K562 (cell line): ENCODE results near the gene RBM28. TPM values are rescaled to one million over a fixed set of nuclear protein-coding genes. Genes with fewer than 3 reads are reported as not detected.
A peak's percentile ranks its signal among the peaks of the same experiment; 100 is the strongest.

Source experiments
- ATAC-seq: fragments of 200-7000 bp; cut with Tn5 transposase; 3 replicates; pipeline ENCODE4 v1.9.1; 2020; ENCODE audit warnings: moderate library complexity
- BruUV-seq: library from RNA; stranded (reverse); fragments of 400-500 nt; replicated peaks from 2 replicates; lab custom pipeline; 2021; lab: Mats Ljungman, UMichigan
- CTCF ChIA-PET: fragments of 300-600 bp; formaldehyde crosslinking; extraction: SDS; loops from one replicate; lab custom pipeline; 2021; ENCODE audit warnings: low intra/inter-chr PET ratio; lab: Yijun Ruan, JAX
- POLR2A ChIA-PET: fragments of 300-600, 350-650 bp; sonication (Branson Sonifier 250); formaldehyde crosslinking; extraction: SDS; loops from one replicate; lab custom pipeline; 2021; ENCODE audit warnings: antibody characterized with exemption, inconsistent platforms; lab: Yijun Ruan, JAX
- DNase-seq, 4 experiments: peaks; one replicate each; pipeline versions ENCODE4 v3.0.0 to v3.0.0-alpha.2; 2011 to 2018; ENCODE audit warnings: low spot score in 3 of 4, mixed read lengths in 3 of 4; ENCODE audit errors: extremely low read depth in 1 of 4
- FAIRE-seq: peaks from 2 replicates; lab custom pipeline; 2011; peaks lifted over from hg19 to GRCh38; lab: Jason Lieb, UNC
- H2AFZ ChIP-seq: 2 replicates; pipeline ENCODE4 v1.6.0; 2011; ENCODE audit warnings: low read depth, low read length, control low read depth, inconsistent platforms
- H3K27ac ChIP-seq: fragments of 200-600 bp; 3 replicates; pipeline ENCODE4 v1.8.0; 2011; ENCODE audit warnings: low read depth, mild to moderate bottlenecking, control low read depth, inconsistent platforms, low read length, moderate library complexity, mixed read lengths; ENCODE audit errors: extremely low read depth
- H3K27me3 ChIP-seq, 2 experiments: fragments of 300-600 bp in 1 of 2; 2 replicates in 1 of 2; 3 replicates in 1 of 2; pipeline versions ENCODE4 v1.6.0 to v1.8.0; 2011; ENCODE audit warnings: inconsistent platforms in 2 of 2, low read length in 2 of 2, mild to moderate bottlenecking in 1 of 2, mixed read lengths in 1 of 2, moderate library complexity in 1 of 2; ENCODE audit not compliant: control insufficient read depth in 2 of 2, insufficient read depth in 2 of 2
- H3K36me3 ChIP-seq: fragments of 300-600 bp; 3 replicates; pipeline ENCODE4 v1.8.0; 2011; ENCODE audit warnings: mild to moderate bottlenecking, low read length, inconsistent platforms; ENCODE audit not compliant: control insufficient read depth, insufficient read depth
- H3K4me1 ChIP-seq, 2 experiments: fragments of 200-600 bp in 1 of 2; replicated peaks in 1 of 2; 2 replicates in 1 of 2; 3 replicates in 1 of 2; pipeline versions ENCODE4 v1.5.1 to v1.8.0; 2011; ENCODE audit warnings: inconsistent platforms in 2 of 2, low read length in 2 of 2, mild to moderate bottlenecking in 1 of 2, mixed read lengths in 1 of 2, moderate library complexity in 1 of 2; ENCODE audit not compliant: control insufficient read depth in 2 of 2, insufficient read depth in 2 of 2
- H3K4me2 ChIP-seq: 2 replicates; pipeline ENCODE4 v1.6.1; 2011; ENCODE audit warnings: low read length, control low read depth, inconsistent platforms, mixed read lengths; ENCODE audit not compliant: insufficient read depth
- H3K4me3 ChIP-seq: fragments of 200-600 bp; sonication (generic), shearing (Covaris generic); 2 replicates; pipeline ENCODE4 v1.5.1; 2016; ENCODE audit warnings: control low read depth, inconsistent platforms
- H3K79me2 ChIP-seq: fragments of 200-600 bp; 3 replicates; pipeline ENCODE4 v1.8.0; 2011; ENCODE audit warnings: low read length, inconsistent platforms; ENCODE audit not compliant: control insufficient read depth, insufficient read depth
- H3K9ac ChIP-seq, 2 experiments: 2 replicates each; pipeline versions ENCODE4 v1.6.0 to v1.6.1; 2011; ENCODE audit warnings: low read depth in 2 of 2, low read length in 2 of 2, control low read depth in 1 of 2, inconsistent platforms in 1 of 2, mild to moderate bottlenecking in 1 of 2, mixed read lengths in 1 of 2; ENCODE audit not compliant: insufficient read depth in 1 of 2
- H3K9me1 ChIP-seq: one replicate; pipeline ENCODE4 v1.6.0; 2011; ENCODE audit warnings: inconsistent platforms, mild to moderate bottlenecking, low read length, moderate library complexity; ENCODE audit not compliant: control insufficient read depth, insufficient read depth
- H3K9me3 ChIP-seq: replicated peaks from 2 replicates; pipeline ENCODE4 v1.5.1; 2011; ENCODE audit warnings: low read depth, low read length, inconsistent platforms; ENCODE audit not compliant: control insufficient read depth, insufficient read depth
- H4K20me1 ChIP-seq: replicated peaks from 2 replicates; pipeline ENCODE4 v1.6.1; 2011; ENCODE audit warnings: low read length, inconsistent platforms, mixed read lengths; ENCODE audit not compliant: control insufficient read depth, insufficient read depth
- CBX5 ChIP-seq: IDR thresholded peaks from 2 replicates; pipeline ENCODE4 v1.6.1; 2014; ENCODE audit warnings: low read depth, borderline replicate concordance
- CTCF ChIP-seq, 3 experiments: IDR thresholded peaks in 2 of 3; conservative IDR thresholded peaks in 1 of 3; 2 replicates each; pipeline ENCODE4 v1.5.1; 2011 to 2012; ENCODE audit warnings: low read length in 3 of 3, mild to moderate bottlenecking in 3 of 3, control low read depth in 2 of 3, improper control_type of control experiment in 1 of 3, inconsistent platforms in 1 of 3, low read depth in 1 of 3, mixed read lengths in 1 of 3, moderate library complexity in 1 of 3; ENCODE audit not compliant: insufficient read depth in 2 of 3
- CTCFL ChIP-seq: IDR thresholded peaks from 2 replicates; pipeline ENCODE4 v1.6.1; 2011; ENCODE audit warnings: borderline replicate concordance, low read depth, mild to moderate bottlenecking, moderate library complexity, low read length; ENCODE audit not compliant: insufficient read depth, poor library complexity, severe bottlenecking
- EP300 ChIP-seq: IDR thresholded peaks from 2 replicates; pipeline ENCODE4 v1.6.1; 2012; ENCODE audit warnings: low read length, improper control_type of control experiment
- ETV5 ChIP-seq: sonication (generic); formaldehyde crosslinking; IDR thresholded peaks from 2 replicates; pipeline ENCODE4 v1.4.0; 2020; ENCODE audit warnings: low read depth, mild to moderate bottlenecking, missing genetic modification reagents
- GATA2 ChIP-seq: sonication (generic); formaldehyde crosslinking; IDR thresholded peaks from 2 replicates; pipeline ENCODE4 v1.4.0; 2020; ENCODE audit warnings: mild to moderate bottlenecking, missing genetic modification reagents
- KAT2B ChIP-seq: IDR thresholded peaks from one replicate; pipeline ENCODE4 v1.6.1; 2012; ENCODE audit warnings: low read depth, mild to moderate bottlenecking, control low read depth, inconsistent platforms, low read length, moderate library complexity
- MTA1 ChIP-seq: fragments of 450-650 bp; IDR thresholded peaks from 2 replicates; pipeline ENCODE4 v1.6.1; 2017; ENCODE audit warnings: borderline replicate concordance
- NRF1 ChIP-seq, 2 experiments: fragments of 450-650 bp; IDR thresholded peaks in 1 of 2; conservative IDR thresholded peaks in 1 of 2; 2 replicates each; pipeline ENCODE4 v1.6.1; 2014; ENCODE audit warnings: mild to moderate bottlenecking in 2 of 2
- OTX1 ChIP-seq: fragments of 450-650 bp; formaldehyde crosslinking; IDR thresholded peaks from 2 replicates; pipeline ENCODE4 v1.4.0; 2022; ENCODE audit warnings: mild to moderate bottlenecking
- RBM25 ChIP-seq: fragments of 200-400 bp; formaldehyde crosslinking; IDR thresholded peaks from 2 replicates; pipeline ENCODE4 v1.6.1; 2018; ENCODE audit warnings: low read length, low read depth, moderate library complexity; ENCODE audit not compliant: severe bottlenecking
- SAFB2 ChIP-seq: fragments of 200-400 bp; formaldehyde crosslinking; IDR thresholded peaks from 2 replicates; pipeline ENCODE4 v1.6.1; 2018; ENCODE audit warnings: borderline replicate concordance, low read length, low read depth, moderate library complexity; ENCODE audit not compliant: severe bottlenecking
- ZBTB7A ChIP-seq: IDR thresholded peaks from 2 replicates; pipeline ENCODE4 v1.6.1; 2011; ENCODE audit warnings: low read depth, mild to moderate bottlenecking, low read length, moderate library complexity, borderline replicate concordance; ENCODE audit not compliant: control insufficient read depth
- WGBS: fragments of 100-300 bp; shearing (Covaris generic); methylation state at CpG from one replicate; pipeline ENCODE4 v1.1.6; 2016; ENCODE audit warnings: low coverage, mixed read lengths; ENCODE audit not compliant: insufficient coverage; ENCODE audit errors: missing lambda C conversion rate; 5-methylcytosine and 5-hydroxymethylcytosine counted together
- in situ Hi-C: fragments of 300-500 bp; cut with MboI; formaldehyde crosslinking; loops from 4 replicates; pipeline ENCODE4 v1.15.0; 2018; ENCODE audit warnings: inconsistent platforms, mixed read lengths
- intact Hi-C: fragments of 100-400 bp; cut with micrococcal nuclease; formaldehyde crosslinking; loops from 2 replicates; pipeline ENCODE4 v1.14.2; 2022
- polyA plus RNA-seq, 8 experiments: library from polyadenylated mRNA; depleted of rRNA in 4 of 8; stranded (reverse) in 5 of 8; unstranded in 3 of 8; fragments of >200 nt; fragmentation: Nextera tagmentation in 2 of 8; fragmentation: Illumina TruSeq in 1 of 8; extraction: Ambion mirVana in 2 of 8; extraction: Trizol in 1 of 8; gene quantifications; 2 replicates each; pipeline versions ENCODE4 v1.2.1 to v1.2.3, GENCODE V29; 2011 to 2014; ENCODE audit warnings: inconsistent platforms in 1 of 8, missing spikeins in 1 of 8
- total RNA-seq, 7 experiments: library from RNA; depleted of rRNA in 6 of 7; stranded (reverse); fragments of >200 nt in 6 of 7; fragmentation: Illumina TruSeq in 2 of 7; extraction: Trizol in 2 of 7; gene quantifications; 2 replicates each; pipeline versions ENCODE4 v1.2.1 to v1.2.3, GENCODE V29; 2011 to 2021; ENCODE audit warnings: low replicate concordance in 1 of 7
- TF ChIP-seq, protein P1 (sequence below): fragments of 450-650 bp; formaldehyde crosslinking; IDR thresholded peaks from 2 replicates; pipeline ENCODE4 v1.4.0; 2022; ENCODE audit warnings: missing genetic modification characterization

RBM28 gene
- total and polyA plus RNA-seq, 9 of the 15 experiments (the other 6 are each of a cell fraction or from before 2014, with no cell fraction given): 65.8 to 213 (median 138) TPM

DNA sequence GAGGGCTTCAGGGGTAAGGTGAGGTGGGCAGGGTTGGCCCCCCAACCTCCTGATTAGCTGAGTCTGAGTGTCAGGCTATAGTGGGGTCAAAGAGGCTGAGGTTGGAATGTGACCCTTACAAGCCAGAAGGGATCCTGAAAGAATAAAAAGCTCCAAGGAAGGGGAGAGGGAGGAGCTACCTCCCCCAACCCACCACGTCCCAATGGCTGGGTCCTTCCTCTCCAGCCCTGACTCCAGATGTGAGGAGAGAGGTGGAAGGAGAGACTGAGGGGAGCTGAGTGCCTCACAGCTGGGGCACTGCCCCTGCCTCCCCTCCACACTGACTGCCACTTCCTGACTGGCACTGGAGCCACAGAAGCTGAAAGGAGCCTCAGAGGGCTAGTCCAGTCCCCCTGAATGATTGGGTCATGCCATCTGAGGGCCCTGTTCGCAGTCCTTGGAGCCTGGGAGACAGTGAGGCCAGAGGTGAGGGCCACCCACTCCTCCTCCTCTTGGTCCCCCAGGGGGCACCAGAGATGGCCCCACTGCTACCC is 45.4 kb upstream of the RBM28 start:
- in situ Hi-C loops (no loop called here), intact Hi-C loops (loop anchor here (10.0 kb wide), 1 partner anchor 154 kb away; no protein-coding TSS in a partner anchor)
- no peak for TF ChIP-seq RBM25
- peak; percentile 61; the same call in 1 of the 2 replicates for TF ChIP-seq ZBTB7A
- TF ChIP-seq NRF1 (conservative IDR thresholded peaks at IDR 0.05 in 1 of 2, IDR thresholded peaks at IDR 0.05 in 1 of 2): no peak
- TF ChIP-seq GATA2 (CRISPR knock-in tag): no peak
- no peak for TF ChIP-seq EP300
- no peak for TF ChIP-seq MTA1
- peak; percentile 16 to 33 (median 32); a peak in 4 of 6 replicates for TF ChIP-seq CTCF (IDR thresholded peaks at IDR 0.05 in 2 of 3, conservative IDR thresholded peaks at IDR 0.05 in 1 of 3; ENCODE audit: insufficient read depth in 2 of 3, low read depth in 1 of 3, low read length in 3 of 3)
- TF ChIP-seq KAT2B: no peak
- TF ChIP-seq CTCFL: peak; percentile 91
- TF ChIP-seq CBX5: no peak
- TF ChIP-seq SAFB2: no peak
- no peak for TF ChIP-seq ETV5
- TF ChIP-seq, protein P1, sequence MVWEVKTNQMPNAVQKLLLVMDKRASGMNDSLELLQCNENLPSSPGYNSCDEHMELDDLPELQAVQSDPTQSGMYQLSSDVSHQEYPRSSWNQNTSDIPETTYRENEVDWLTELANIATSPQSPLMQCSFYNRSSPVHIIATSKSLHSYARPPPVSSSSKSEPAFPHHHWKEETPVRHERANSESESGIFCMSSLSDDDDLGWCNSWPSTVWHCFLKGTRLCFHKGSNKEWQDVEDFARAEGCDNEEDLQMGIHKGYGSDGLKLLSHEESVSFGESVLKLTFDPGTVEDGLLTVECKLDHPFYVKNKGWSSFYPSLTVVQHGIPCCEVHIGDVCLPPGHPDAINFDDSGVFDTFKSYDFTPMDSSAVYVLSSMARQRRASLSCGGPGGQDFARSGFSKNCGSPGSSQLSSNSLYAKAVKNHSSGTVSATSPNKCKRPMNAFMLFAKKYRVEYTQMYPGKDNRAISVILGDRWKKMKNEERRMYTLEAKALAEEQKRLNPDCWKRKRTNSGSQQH: no peak
- TF ChIP-seq OTX1 (CRISPR knock-in tag): no peak
- Histone ChIP-seq H3K27ac (no peak overlapping the region), H3K9ac (peak overlapping the region in 1 of 2 experiments; percentile 56; a peak in 2 of 4 replicates), H3K4me3 (no peak overlapping the region), H3K9me1 (peaks cover 3% of the 10 kb centered on the region), H3K27me3 (no peaks in the 10 kb centered on the region), H3K9me3 (no peaks in the 10 kb centered on the region), H3K79me2 (no peaks in the 10 kb centered on the region), H3K36me3 (peaks cover 18% of the 10 kb centered on the region; the same call in 1 of the 3 replicates), H2AFZ (no peak overlapping the region), H3K4me2 (no peak overlapping the region), H3K4me1 (peaks cover 0 to 15% of the 10 kb centered on the region in 2 experiments; a peak in 3 of 5 replicates), H4K20me1 (0 out of 2 replicates have a peak, but pooled peaks cover 19% of the 10 kb centered on the region)
- CTCF ChIA-PET: interaction anchor here (3.9 kb wide), 1 partner anchor 42 kb away, joined by 81 read pairs; no protein-coding TSS in a partner anchor
- FAIRE-seq (no peak), DNase-seq (peak in 2 of 4 experiments; percentile 41 to 45), ATAC-seq (peak; percentile 45)
- 14% methylated on average over 2 of the region's 2 CpGs for WGBS
- no TSS peak for BruUV-seq
- POLR2A ChIA-PET: interaction anchor here (0.6 to 2.3 kb wide), 9 partner anchors 9 to 1223 kb away, joined by 3 to 13 read pairs (median 4); no protein-coding TSS in a partner anchor
